OCI-LY7 (cell line): ENCODE measurements around the gene SREBF1. TPM values are rescaled to one million over a fixed set of nuclear protein-coding genes. Genes with fewer than 3 reads are reported as not detected.

Experiments used
- BruUV-seq: library from RNA; stranded (reverse); fragments of 400-500 nt; replicated peaks from 2 replicates; lab custom pipeline; 2021; lab: Mats Ljungman, UMichigan
- CTCF ChIA-PET: fragments of 300-600 bp; sonication (Branson Sonifier 250); formaldehyde crosslinking; loops from one replicate; lab custom pipeline; 2022; ENCODE audit warnings: antibody characterized with exemption; ENCODE audit not compliant: unreplicated experiment; lab: Charles Lee
- POLR2A ChIA-PET: fragments of 300-600 bp; sonication (Branson Sonifier 250); formaldehyde crosslinking; loops from one replicate; lab custom pipeline; 2022; ENCODE audit warnings: antibody characterized with exemption; lab: Charles Lee
- DNase-seq: peaks from one replicate; pipeline ENCODE4 v3.0.0-alpha.2; 2015; ENCODE audit warnings: low spot score
- H2AFZ ChIP-seq: fragments of 200-600 bp; sonication (generic), shearing (Covaris generic); 2 replicates; pipeline ENCODE4 v1.6.1; 2014; ENCODE audit warnings: mild to moderate bottlenecking, antibody characterized with exemption, low read length, moderate library complexity
- H3K27ac ChIP-seq: fragments of 200-600 bp; sonication (generic); 2 replicates; pipeline ENCODE4 v1.5.1; 2014; ENCODE audit warnings: mixed run types, low read depth, mild to moderate bottlenecking, moderate library complexity, low read length, inconsistent platforms; ENCODE audit not compliant: poor library complexity, severe bottlenecking
- H3K36me3 ChIP-seq: fragments of 200-600 bp; sonication (generic); 2 replicates; pipeline ENCODE4 v1.6.1; 2014; ENCODE audit warnings: mild to moderate bottlenecking, antibody characterized with exemption, low read length, moderate library complexity, mixed read lengths; ENCODE audit not compliant: insufficient read depth
- H3K4me1 ChIP-seq: fragments of 200-600 bp; sonication (generic); 2 replicates; pipeline ENCODE4 v1.5.1; 2014; ENCODE audit warnings: mild to moderate bottlenecking, low read length; ENCODE audit not compliant: insufficient read depth, poor library complexity, severe bottlenecking
- H3K4me2 ChIP-seq: fragments of 200-600 bp; sonication (generic); 2 replicates; pipeline ENCODE4 v1.6.1; 2014; ENCODE audit warnings: mild to moderate bottlenecking, low read length
- H3K4me3 ChIP-seq: fragments of 200-600 bp; sonication (generic); 2 replicates; pipeline ENCODE4 v1.5.1; 2014; ENCODE audit warnings: mild to moderate bottlenecking, low read depth, low read length; ENCODE audit not compliant: poor library complexity, severe bottlenecking
- H3K79me2 ChIP-seq: fragments of 200-600 bp; sonication (generic); 2 replicates; pipeline ENCODE4 v1.6.1; 2016; ENCODE audit warnings: low read depth, mild to moderate bottlenecking, low read length, moderate library complexity, mixed read lengths; ENCODE audit not compliant: insufficient read depth
- H3K9me2 ChIP-seq: fragments of 200-600 bp; sonication (generic); 2 replicates; pipeline ENCODE4 v1.6.1; 2016; ENCODE audit warnings: mild to moderate bottlenecking, low read length, mixed read lengths; ENCODE audit not compliant: insufficient read depth
- H3K9me3 ChIP-seq: fragments of 200-600 bp; sonication (generic); 2 replicates; pipeline ENCODE4 v1.6.1; 2014; ENCODE audit warnings: mild to moderate bottlenecking, mixed run types, low read length, mixed read lengths
- H4K20me1 ChIP-seq: fragments of 200-600 bp; sonication (generic); 2 replicates; pipeline ENCODE4 v1.6.1; 2014; ENCODE audit warnings: mild to moderate bottlenecking, antibody characterized with exemption, low read length, moderate library complexity, mixed read lengths; ENCODE audit not compliant: insufficient read depth
- EZH2phosphoT487 ChIP-seq: fragments of 200-600 bp; sonication (generic); IDR thresholded peaks from 2 replicates; pipeline ENCODE4 v1.6.1; 2018; ENCODE audit warnings: low read depth, borderline replicate concordance, mild to moderate bottlenecking, mixed run types, antibody characterized with exemption, low read length, moderate library complexity, mixed read lengths
- intact Hi-C: fragments of 100-400 bp; cut with micrococcal nuclease; formaldehyde crosslinking; loops from one replicate; pipeline ENCODE4 v1.10.0; 2022; ENCODE audit not compliant: unreplicated experiment
- total RNA-seq, 2 experiments: library from RNA; depleted of rRNA in 1 of 2; stranded (reverse); fragments of >200 nt in 1 of 2; shearing (Covaris generic) in 1 of 2; gene quantifications; 2 replicates each; pipeline ENCODE4 v1.2.3, GENCODE V29; 2014 to 2022
- TF ChIP-seq, protein P1 (sequence below): fragments of 200-600 bp; sonication (generic); conservative IDR thresholded peaks from 2 replicates; pipeline ENCODE4 v1.5.1; 2014; ENCODE audit warnings: mild to moderate bottlenecking, antibody characterized with exemption, low read length, moderate library complexity, mixed read lengths

Gene SREBF1
- total RNA-seq, 2 experiments from 2014 or later, result 70.4 to 187 TPM

GRCh38 chr17:17804007-17804406, 32.8 kb downstream of the SREBF1 start:
- no peaks in the 10 kb centered on the region for H3K9me2 ChIP-seq
- no peak for DNase-seq
- no peak overlapping the region for H2AFZ ChIP-seq
- H3K4me2 ChIP-seq, result no peak overlapping the region
- H3K79me2 ChIP-seq, result no peaks in the 10 kb centered on the region
- BruUV-seq, result no TSS peak
- peaks cover 5% of the 10 kb centered on the region for H3K4me1 ChIP-seq
- no peaks in the 10 kb centered on the region for H3K9me3 ChIP-seq
- no peak overlapping the region for H3K27ac ChIP-seq
- peaks cover 15% of the 10 kb centered on the region; the same call in 1 of the 2 replicates for H3K36me3 ChIP-seq
- H3K4me3 ChIP-seq, result no peak overlapping the region
- ChIA-PET CTCF (no interaction called here), POLR2A (no interaction called here)
- TF ChIP-seq EZH2phosphoT487, result no peak
- intact Hi-C loops, result no loop called here
- H4K20me1 ChIP-seq, result no peaks in the 10 kb centered on the region

DNA sequence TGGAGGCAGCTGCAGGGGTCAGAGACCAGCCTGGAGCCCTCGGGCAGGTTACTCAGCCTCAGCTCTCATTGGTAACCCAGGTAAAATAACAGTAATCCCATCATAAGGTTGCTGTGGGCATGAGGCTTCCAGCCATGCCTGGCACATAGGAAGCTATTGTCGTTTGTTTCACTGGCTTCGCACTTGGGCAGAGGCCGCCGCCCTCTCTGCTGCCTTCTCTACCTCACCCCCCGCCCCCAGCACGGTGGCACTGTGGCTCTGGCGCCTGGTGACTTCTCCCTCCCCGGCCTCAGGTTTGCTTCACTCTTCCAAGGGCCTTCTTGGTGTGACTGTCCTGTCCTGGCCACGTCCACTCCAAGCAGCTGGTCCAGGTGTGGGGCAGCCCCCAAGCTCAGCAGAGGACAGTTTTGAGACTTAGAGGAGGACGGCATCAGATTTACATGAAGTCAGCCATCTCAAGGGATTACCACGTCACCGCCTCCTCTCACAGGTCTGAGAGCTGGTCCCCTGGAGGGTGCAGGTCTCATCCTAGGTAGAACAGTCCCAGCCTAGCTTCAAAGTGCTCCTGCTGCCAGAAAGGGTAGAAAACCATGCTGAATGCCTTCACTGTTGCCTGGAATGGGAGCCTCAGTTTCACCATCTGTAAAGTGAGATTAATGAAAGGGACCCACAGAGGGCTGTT, 34.8 kb downstream of the SREBF1 start:
- no peak overlapping the region for H2AFZ ChIP-seq
- no peaks in the 10 kb centered on the region for H3K9me2 ChIP-seq
- no TSS peak for BruUV-seq
- H4K20me1 ChIP-seq, result no peaks in the 10 kb centered on the region
- TF ChIP-seq EZH2phosphoT487, result no peak
- TF ChIP-seq, protein P1, sequence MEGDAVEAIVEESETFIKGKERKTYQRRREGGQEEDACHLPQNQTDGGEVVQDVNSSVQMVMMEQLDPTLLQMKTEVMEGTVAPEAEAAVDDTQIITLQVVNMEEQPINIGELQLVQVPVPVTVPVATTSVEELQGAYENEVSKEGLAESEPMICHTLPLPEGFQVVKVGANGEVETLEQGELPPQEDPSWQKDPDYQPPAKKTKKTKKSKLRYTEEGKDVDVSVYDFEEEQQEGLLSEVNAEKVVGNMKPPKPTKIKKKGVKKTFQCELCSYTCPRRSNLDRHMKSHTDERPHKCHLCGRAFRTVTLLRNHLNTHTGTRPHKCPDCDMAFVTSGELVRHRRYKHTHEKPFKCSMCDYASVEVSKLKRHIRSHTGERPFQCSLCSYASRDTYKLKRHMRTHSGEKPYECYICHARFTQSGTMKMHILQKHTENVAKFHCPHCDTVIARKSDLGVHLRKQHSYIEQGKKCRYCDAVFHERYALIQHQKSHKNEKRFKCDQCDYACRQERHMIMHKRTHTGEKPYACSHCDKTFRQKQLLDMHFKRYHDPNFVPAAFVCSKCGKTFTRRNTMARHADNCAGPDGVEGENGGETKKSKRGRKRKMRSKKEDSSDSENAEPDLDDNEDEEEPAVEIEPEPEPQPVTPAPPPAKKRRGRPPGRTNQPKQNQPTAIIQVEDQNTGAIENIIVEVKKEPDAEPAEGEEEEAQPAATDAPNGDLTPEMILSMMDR, result no peak
- intact Hi-C loops, result no loop called here
- ChIA-PET CTCF (no interaction called here), POLR2A (no interaction called here)
- no peaks in the 10 kb centered on the region for H3K9me3 ChIP-seq
- no peak for DNase-seq
- peaks cover 18% of the 10 kb centered on the region; the same call in 1 of the 2 replicates for H3K36me3 ChIP-seq
- no peaks in the 10 kb centered on the region for H3K4me1 ChIP-seq
- no peaks in the 10 kb centered on the region for H3K79me2 ChIP-seq
- H3K27ac ChIP-seq, result no peak overlapping the region
- H3K4me2 ChIP-seq, result no peak overlapping the region
- no peak overlapping the region for H3K4me3 ChIP-seq

DNA sequence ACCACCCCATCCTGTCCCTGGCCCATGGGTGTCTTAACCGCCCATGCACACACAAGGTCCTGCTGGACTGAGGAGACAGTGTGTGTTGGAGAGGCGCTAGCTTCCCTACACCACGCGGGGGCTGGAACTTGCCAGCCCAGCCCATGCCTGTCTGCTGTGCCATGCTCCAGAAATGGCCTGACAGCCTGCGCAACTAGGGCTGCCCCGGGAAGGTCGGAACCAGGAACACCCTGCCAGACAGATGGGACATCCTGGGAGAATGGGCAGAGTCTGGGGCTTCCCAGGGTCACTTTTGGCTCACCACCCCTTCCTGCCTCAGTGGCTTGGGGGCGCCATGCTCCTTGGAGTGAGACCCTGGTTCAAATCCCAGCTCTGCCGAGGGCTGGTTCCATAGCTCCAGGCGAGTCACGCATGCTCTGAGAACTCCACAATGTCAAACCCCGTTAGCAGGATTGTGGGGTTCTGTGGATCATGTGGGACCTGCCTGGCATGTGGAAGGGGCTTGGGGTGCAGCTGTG, 36.2 kb downstream of the SREBF1 start:
- Histone ChIP-seq H3K4me3 (no peak overlapping the region), H3K9me3 (no peaks in the 10 kb centered on the region), H3K27ac (no peak overlapping the region), H3K79me2 (no peaks in the 10 kb centered on the region), H3K9me2 (no peaks in the 10 kb centered on the region), H3K36me3 (peaks cover 32% of the 10 kb centered on the region; the same call in 1 of the 2 replicates), H3K4me1 (no peaks in the 10 kb centered on the region), H3K4me2 (no peak overlapping the region), H2AFZ (no peak overlapping the region), H4K20me1 (no peaks in the 10 kb centered on the region)
- ChIA-PET CTCF (no interaction called here), POLR2A (no interaction called here)
- no TSS peak for BruUV-seq
- intact Hi-C loops, result no loop called here
- TF ChIP-seq, protein P1, result no peak
- TF ChIP-seq EZH2phosphoT487, result no peak
- no peak for DNase-seq
